GM18507 (cell line): ENCODE results near the gene HSD17B2.
"Not testable (repeated sequence)": the region's sequence is repeated elsewhere in the genome, so short reads cannot be mapped to it uniquely, and the experiment has no call there.

Source experiments
- DNase-seq: peaks from one replicate; pipeline ENCODE4 v3.0.0; 2011; ENCODE audit warnings: low read depth; ENCODE audit not compliant: insufficient read length; ENCODE audit errors: extremely low spot score
- FAIRE-seq: peaks from 2 replicates; lab custom pipeline; 2011; peaks lifted over from hg19 to GRCh38; lab: Jason Lieb, UNC

Gene HSD17B2

DNA sequence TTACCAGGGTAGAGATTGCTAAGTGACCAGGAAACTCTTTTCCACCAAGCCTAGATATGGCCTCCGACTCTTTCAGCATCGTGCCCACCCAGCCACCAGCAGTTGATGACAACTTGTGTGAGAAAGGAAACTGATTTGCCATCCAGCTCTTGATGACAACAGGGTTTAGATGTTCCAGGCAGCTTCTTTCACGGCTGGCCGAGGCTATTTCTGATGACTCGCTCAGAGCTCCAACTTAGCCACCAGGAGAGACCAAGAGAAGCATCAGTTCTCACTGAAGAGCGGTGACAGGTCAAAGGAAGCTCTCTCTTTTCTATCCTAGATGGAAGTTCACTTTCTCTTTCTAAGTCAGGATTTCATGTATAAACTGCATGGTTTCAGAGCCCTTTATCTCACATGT lies 73.7 kb downstream of the HSD17B2 start:
- FAIRE-seq: no peak
- DNase-seq: no peak

GRCh38 chr16:82109266-82109665 lies 74.2 kb downstream of the HSD17B2 start:
- DNase-seq, FAIRE-seq: not testable (repeated sequence)

GRCh38 chr16:82111944-82112343 lies 76.9 kb downstream of the HSD17B2 start:
- DNase-seq (no peak), FAIRE-seq (no peak)

DNA sequence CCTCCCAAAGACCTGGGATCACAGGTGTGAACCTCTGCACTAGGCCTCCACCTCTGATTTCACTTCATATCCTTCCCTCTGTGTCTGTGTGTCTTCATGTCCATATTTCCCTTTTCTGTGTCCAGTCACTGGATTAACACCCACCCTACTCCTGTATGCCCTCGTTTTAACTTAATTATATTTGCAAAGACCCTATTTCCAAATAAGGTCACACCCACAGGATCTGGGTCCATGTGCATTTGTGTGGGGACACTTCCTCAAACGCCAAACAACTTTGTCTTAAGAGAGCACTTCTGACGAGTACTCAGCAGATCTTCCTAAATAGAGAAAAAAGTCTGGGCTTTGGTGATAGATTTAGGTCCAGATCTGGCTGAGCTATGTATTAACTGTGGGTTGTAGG lies 78.7 kb downstream of the HSD17B2 start:
- no peak for FAIRE-seq

DNA sequence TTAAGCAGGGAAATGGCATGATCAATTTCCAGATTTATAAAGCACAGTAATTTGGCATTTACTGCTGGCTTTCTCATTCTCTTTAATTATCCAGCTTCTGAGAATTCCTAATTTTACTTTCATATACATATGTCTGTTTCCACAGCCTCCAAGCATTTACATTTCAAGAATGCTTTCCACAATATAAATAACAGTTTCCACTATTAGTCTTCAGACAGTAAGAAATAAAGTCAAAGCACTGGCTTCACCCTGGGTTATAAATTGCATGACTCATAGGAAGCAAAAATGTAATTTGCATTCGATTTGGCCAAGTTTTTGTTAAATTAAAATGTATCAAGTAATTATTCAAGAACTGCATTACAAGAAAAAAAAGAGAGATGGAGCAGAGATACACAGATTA lies 81.5 kb downstream of the HSD17B2 start:
- DNase-seq: no peak

More for the DNA sequence above, 78.7 kb downstream of the HSD17B2 start:
- no peak for DNase-seq

DNA sequence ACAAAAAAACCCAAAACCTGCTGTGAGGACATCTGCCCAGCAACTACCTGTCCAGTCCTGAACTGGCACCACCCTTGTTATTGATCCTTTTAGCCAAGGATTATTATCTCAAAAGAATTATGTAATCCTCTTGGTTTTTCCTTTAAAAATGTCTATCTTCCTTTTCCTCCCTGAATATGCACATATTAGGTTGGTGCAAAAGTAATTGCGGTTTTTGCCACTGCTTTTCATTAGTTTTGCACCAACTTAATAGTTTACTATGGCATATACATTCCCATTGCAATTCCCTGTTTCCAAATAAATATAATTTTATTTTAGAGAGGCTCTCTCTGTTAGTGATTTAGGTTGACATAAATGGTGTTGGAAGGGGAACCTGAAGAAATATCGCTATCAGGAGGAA lies 83.7 kb downstream of the HSD17B2 start:
- no peak for FAIRE-seq
- no peak for DNase-seq

More for the DNA sequence above, 81.5 kb downstream of the HSD17B2 start:
- FAIRE-seq: no peak

DNA sequence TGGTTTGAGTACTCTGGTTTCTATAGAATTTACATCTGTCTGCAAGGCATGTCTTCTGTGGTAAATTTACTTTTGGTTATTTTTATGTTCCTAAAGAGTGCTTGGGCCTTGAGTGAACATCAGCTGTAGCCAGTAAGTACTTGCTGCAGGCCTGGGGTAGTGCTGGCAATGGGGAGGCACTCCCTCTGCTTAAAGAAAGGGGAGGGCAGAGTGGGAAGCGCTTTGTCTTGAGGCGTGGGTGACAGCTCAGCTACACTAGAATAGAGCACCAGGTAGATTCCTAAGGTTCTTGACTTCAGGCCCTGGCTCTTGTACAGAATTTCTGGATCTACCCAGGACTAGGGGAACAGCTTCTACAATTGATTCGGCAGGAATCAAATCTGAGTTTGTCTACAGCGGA lies 84.4 kb downstream of the HSD17B2 start:
- FAIRE-seq (no peak), DNase-seq (no peak)

DNA sequence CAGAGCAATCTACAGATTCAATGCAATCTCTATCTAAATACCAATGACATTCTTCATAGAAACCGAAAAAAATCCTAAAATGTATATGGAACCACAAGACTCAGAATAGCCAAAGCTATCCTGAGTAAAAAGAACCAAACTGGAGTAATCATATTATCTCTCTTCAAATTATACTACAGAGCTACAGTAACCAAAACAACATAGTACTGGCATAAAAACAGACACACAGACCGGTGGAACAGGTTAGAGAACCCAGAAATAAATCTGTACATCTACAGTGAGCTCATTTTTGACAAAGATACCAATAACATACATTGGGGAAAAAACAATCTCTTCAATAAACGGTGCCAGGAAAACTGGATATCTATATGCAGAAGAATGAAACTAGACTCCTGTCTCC lies 89.6 kb downstream of the HSD17B2 start:
- no peak for DNase-seq
- no peak for FAIRE-seq

- FAIRE-seq (no peak), DNase-seq (no peak)
Observed at GRCh38 chr16:82129881-82130280, 94.8 kb downstream of the HSD17B2 start.

GRCh38 chr16:82133798-82134197 lies 98.7 kb downstream of the HSD17B2 start:
- no peak for FAIRE-seq
- DNase-seq: no peak

DNA sequence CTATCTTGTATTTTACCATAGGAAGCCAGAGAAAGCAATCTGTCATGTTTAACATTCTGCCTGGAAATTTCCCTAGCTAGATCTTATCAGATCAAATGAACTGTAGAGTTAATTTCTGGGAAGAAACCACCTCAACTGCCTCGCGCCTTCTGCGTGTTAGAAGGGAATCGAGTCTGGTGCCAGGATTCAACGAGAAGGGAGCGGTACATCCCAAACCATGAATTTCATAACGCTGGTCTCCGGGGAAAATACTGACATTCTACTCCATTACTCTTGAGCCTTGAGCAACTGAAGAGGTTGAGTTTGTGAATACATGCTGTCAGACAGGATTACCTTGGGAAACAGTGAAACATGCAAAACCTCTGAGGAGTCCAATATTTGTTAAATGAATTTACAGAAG lies 99.8 kb downstream of the HSD17B2 start:
- DNase-seq (no peak), FAIRE-seq (no peak)

- no peak for FAIRE-seq
- no peak for DNase-seq
Observed at GRCh38 chr16:82135844-82136243, 100.8 kb downstream of the HSD17B2 start.

DNA sequence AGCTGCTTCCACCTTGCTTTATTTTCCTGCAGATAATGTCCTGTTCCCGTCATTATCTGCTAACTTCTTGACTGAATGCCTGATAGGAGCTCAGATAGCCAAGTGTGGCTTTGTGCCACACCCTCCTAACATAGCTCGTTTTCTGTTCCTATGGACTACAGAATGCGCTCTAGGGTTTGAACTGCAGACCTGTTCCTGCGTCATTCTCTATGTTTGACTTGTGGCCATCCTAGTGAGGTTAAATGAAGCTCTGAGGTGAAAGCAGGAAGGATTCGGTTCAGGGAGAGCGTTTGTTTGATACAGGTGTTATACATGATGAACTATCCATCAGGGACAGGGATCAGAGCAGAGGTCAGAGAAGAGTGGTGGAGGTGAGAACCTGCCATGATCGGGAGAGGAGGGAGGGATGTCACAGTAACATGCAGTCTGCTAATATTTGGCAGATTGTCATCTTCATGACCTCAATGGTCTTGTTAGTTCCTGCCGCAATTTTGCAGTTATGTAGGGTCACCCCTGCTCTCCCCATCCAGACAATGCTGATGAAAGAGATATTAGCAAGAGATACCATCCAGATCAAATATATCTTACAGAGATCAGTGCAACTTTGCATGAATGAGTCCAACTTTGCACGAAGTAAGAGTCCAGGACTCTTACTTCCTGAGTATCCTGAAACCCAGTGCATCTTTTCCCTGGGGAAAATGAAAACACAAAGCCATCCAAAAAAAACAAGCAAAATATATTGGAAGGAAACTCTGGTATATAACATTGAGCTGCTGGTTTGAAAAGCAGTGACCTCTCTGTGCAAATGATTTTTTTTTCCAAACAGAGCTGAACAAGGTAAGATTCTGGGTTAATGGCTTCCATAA lies 102.1 kb downstream of the HSD17B2 start:
- no peak for FAIRE-seq
- no peak for DNase-seq

GRCh38 chr16:82137822-82138167 lies 102.7 kb downstream of the HSD17B2 start:
- no peak for DNase-seq
- no peak for FAIRE-seq

DNA sequence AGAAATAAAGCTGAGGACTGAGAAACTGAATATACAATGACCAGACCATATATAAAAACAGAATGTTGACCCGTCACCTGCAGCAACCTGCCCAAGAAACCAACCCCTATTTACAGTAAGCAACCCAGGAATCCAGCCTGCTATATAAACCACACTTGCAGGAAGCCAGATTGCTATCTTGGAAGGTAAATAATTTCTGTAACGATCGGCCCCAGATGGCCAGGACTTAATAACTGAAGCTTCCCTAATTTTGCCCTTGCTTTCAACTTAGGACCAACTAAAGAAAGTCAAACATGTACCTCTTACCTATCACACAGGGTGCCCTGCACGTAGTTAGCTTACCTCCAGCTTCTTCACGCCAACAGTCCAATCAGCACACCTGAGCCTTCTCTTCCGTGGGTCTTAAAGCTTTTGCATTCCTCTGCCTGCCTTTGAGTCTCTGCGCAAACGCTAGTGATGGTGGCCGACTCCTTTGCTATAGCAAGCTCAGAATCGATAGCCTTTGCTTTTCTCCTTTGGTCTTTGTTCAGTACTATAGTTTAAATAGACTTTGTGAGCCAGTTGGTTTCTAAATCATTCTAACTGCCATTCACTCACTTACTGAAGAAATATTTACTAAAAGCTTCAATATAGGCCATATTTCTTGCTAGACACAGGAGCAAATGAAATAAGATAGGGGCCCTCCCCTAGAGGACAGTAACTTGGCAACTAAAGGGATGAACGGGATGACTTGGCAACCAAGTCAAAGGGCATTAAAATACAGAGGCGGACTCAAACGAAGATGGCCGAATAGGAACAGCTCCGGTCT lies 103.6 kb downstream of the HSD17B2 start:
- DNase-seq (no peak), FAIRE-seq (no peak)

- DNase-seq, FAIRE-seq: not testable (repeated sequence)
Observed at GRCh38 chr16:82139286-82139571, 104.2 kb downstream of the HSD17B2 start.

DNA sequence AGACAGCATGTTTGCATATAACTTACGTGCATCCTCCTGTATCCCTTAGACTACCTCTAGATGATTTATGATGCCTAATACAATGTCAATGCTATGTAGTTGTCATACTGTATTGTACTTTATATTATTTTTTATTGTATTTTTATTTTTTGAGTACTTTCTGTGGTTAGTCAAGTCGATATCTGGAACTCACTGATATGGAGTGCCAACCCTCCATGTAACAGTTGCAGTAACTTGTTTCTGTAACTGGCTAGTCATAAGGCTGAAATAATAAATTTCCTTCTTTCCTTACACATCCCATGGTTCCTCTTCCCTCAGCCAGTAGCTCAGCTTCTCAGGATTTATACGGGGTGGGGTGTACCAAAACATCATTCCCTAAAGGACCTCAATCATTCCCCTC lies 111.5 kb downstream of the HSD17B2 start:
- DNase-seq (no peak), FAIRE-seq (no peak)

DNA sequence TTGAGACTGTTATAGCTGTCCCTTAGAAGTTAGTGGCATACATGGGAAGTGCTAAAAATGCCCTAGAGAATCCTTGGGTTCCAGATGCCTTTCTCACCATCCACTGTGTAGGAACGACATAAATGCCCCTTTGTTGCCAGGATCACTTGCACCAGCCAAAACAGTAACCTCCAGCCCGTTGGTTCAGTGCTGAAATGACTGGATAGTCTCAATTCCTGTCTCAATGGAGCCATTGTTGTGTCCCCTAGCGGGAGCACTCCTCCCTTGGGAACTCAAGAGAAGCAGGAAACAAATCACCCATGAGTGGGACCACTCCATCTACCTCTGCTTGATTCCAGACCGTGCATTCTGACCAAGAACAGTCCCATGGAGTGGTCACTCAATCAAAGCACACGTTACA lies 111.9 kb downstream of the HSD17B2 start:
- DNase-seq: no peak
- no peak for FAIRE-seq

DNA sequence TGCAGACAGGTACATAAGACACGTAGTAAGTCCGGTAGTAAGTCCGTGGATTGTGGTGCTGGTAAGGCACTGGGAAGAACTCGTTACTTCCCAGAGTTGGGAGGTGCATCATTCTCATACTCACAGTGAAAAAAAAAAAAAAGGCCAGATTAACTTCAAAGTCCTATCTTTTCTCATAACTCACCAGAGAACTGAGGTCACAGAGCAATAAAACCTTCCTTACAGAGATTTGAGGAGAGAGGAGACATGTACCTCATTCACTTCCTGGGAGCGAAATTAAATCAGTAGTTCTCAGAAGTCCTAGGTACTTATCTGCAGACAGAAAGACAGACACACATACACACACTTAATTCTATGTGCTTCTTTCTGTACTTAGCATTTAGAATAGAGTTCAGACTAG lies 112.5 kb downstream of the HSD17B2 start:
- no peak for FAIRE-seq

More for the DNA sequence above, 112.5 kb downstream of the HSD17B2 start:
- no peak for DNase-seq
